PFSK-1 (cell line): ENCODE measurements around the gene GSE1.

Experiments used
- FOXP2 ChIP-seq: optimal IDR thresholded peaks from 2 replicates; pipeline ENCODE3; 2011; ENCODE audit warnings: borderline replicate concordance, control low read depth, inconsistent platforms; ENCODE audit not compliant: insufficient read depth; ENCODE audit errors: extremely low read length, extremely low read depth
- POLR2AphosphoS5 ChIP-seq: IDR thresholded peaks from 2 replicates; pipeline ENCODE4 v1.6.1; 2012; ENCODE audit warnings: low read depth, mild to moderate bottlenecking, control low read depth, low read length, moderate library complexity
- SIN3A ChIP-seq: IDR thresholded peaks from 2 replicates; pipeline ENCODE4 v1.6.1; 2012; ENCODE audit warnings: mild to moderate bottlenecking, low read length, moderate library complexity, borderline replicate concordance; ENCODE audit not compliant: insufficient read depth
- TAF1 ChIP-seq: IDR thresholded peaks from 2 replicates; pipeline ENCODE4 v1.6.1; 2012; ENCODE audit warnings: low read length, control low read depth, borderline replicate concordance; ENCODE audit not compliant: insufficient read depth
- TF ChIP-seq, protein P1 (sequence below), 2 experiments: IDR thresholded peaks; 2 replicates each; pipeline versions ENCODE4 v1.6.1 to v1.8.0; 2011 to 2012; ENCODE audit warnings: low read depth in 2 of 2, low read length in 2 of 2, control low read depth in 1 of 2, inconsistent platforms in 1 of 2, mild to moderate bottlenecking in 1 of 2, moderate library complexity in 1 of 2; ENCODE audit not compliant: insufficient read depth in 1 of 2

GSE1 gene

GRCh38 chr16:85568519-85568918, 44.6 kb upstream of the GSE1 start:
- TF ChIP-seq, protein P1, sequence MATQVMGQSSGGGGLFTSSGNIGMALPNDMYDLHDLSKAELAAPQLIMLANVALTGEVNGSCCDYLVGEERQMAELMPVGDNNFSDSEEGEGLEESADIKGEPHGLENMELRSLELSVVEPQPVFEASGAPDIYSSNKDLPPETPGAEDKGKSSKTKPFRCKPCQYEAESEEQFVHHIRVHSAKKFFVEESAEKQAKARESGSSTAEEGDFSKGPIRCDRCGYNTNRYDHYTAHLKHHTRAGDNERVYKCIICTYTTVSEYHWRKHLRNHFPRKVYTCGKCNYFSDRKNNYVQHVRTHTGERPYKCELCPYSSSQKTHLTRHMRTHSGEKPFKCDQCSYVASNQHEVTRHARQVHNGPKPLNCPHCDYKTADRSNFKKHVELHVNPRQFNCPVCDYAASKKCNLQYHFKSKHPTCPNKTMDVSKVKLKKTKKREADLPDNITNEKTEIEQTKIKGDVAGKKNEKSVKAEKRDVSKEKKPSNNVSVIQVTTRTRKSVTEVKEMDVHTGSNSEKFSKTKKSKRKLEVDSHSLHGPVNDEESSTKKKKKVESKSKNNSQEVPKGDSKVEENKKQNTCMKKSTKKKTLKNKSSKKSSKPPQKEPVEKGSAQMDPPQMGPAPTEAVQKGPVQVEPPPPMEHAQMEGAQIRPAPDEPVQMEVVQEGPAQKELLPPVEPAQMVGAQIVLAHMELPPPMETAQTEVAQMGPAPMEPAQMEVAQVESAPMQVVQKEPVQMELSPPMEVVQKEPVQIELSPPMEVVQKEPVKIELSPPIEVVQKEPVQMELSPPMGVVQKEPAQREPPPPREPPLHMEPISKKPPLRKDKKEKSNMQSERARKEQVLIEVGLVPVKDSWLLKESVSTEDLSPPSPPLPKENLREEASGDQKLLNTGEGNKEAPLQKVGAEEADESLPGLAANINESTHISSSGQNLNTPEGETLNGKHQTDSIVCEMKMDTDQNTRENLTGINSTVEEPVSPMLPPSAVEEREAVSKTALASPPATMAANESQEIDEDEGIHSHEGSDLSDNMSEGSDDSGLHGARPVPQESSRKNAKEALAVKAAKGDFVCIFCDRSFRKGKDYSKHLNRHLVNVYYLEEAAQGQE (IDR thresholded peaks at IDR 0.05; ENCODE audit: insufficient read depth in 1 of 2, low read depth in 2 of 2, low read length in 2 of 2): no peak
- TF ChIP-seq FOXP2: no peak

DNA sequence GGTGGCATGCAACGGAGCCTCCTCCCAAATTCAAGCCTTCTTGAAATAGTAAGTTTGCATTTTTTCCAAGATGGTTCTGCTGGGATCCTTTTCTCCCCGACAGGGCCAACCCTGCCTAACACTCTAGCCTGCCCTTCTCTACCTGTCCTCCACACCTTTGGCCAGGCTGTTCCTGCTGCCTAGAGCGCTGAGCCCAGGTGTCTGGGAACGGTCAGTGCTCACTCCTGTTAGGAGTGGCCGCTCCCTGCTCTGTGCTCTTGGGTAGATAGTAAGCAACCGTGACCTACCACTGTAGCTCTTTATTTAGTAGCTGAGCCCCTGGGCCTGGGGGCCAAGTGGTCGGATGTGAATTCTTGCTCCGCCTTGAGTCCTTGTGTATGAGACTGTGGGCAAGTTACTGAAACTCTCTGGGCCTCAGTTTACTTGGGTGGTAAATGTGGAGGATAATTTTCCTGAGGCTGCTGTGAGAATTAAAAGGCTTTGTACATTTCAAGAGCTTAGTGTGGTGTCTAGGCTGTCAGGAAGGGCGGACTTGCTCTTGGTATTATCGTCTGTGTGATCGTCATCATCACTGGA, 44.0 kb upstream of the GSE1 start:
- TF ChIP-seq FOXP2 (no peak), TAF1 (no peak), POLR2AphosphoS5 (no peak), SIN3A (no peak)
- TF ChIP-seq, protein P1 (IDR thresholded peaks at IDR 0.05; ENCODE audit: insufficient read depth in 1 of 2, low read depth in 2 of 2, low read length in 2 of 2): no peak

DNA sequence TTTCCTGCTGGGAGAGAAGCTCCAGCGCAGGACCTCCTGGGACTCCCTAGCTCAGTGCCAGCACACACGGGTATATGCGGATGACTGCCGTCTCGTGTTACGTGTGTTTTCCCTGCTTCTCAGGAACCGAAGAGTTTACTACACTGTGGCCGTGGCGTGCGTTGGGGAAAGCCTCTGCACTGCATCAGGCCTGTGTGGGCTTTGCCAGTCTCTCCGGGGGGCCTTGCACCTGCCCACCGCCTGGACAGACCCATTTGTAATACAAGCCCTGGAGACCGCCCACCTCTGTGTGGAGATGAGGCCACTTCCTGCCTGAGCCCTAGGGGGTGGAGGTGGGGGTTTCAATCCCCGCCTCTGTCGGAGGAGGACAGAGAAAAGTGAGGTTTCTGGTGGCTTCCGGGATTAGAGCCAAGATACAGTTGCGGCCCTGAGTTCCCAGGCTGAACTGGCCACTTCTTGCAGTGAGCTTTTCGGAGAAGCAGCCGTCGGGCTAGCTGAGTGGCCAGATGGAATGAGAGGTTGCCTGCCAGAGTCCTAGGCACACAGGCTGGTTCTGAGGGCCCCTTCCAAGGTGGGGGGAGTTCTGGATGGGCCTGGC, 43.4 kb upstream of the GSE1 start:
- TF ChIP-seq POLR2AphosphoS5 (no peak), TAF1 (no peak)
- TF ChIP-seq, protein P1 (IDR thresholded peaks at IDR 0.05; ENCODE audit: insufficient read depth in 1 of 2, low read depth in 2 of 2, low read length in 2 of 2): no peak

DNA sequence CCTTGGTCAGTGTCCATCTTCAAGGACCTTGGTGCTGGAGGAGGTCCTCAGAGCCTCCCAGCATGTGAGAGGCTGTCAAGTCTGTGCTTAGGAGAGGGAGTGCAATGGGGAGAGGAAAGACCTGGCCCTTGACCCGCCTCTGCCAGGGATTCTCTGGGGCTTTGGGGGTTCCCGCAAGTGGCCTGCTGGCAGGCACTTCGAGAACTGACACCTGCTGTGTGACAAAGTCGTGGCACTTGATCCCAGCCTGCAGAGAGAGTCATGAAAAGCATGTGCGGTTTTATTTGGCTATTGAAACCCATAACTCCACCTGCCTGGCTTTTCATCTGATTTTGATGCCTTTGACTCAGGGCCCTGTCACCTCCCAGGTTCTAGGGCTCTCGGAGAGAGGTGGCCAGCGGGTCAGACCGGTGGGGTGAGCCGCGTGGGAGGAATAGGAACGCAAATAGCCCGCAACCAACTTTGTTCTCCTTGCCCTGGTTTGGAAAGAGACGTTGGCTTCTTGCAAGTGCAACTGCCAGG, 42.8 kb upstream of the GSE1 start:
- TF ChIP-seq POLR2AphosphoS5 (no peak), TAF1 (no peak), SIN3A (no peak)
- TF ChIP-seq, protein P1 (IDR thresholded peaks at IDR 0.05; ENCODE audit: insufficient read depth in 1 of 2, low read depth in 2 of 2, low read length in 2 of 2): no peak
